ENCODE data around the gene ABCF2.

ABCF2 gene

DNA sequence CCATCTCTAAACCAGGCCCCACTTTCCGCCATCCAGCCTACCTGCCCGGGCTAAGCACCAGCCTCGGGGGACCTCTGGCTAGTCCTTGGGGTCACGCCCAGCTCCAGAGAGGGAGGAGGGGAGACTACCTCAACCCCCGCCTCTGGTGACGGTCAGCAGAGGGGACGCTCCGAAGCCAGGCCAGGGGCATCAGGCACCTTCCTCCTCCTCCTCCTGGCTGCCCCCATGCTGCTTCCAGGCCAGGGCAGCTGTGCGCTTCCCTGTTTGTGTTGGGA lies 25.5 kb upstream of the ABCF2 start:
- DNase-seq: no peak

DNA sequence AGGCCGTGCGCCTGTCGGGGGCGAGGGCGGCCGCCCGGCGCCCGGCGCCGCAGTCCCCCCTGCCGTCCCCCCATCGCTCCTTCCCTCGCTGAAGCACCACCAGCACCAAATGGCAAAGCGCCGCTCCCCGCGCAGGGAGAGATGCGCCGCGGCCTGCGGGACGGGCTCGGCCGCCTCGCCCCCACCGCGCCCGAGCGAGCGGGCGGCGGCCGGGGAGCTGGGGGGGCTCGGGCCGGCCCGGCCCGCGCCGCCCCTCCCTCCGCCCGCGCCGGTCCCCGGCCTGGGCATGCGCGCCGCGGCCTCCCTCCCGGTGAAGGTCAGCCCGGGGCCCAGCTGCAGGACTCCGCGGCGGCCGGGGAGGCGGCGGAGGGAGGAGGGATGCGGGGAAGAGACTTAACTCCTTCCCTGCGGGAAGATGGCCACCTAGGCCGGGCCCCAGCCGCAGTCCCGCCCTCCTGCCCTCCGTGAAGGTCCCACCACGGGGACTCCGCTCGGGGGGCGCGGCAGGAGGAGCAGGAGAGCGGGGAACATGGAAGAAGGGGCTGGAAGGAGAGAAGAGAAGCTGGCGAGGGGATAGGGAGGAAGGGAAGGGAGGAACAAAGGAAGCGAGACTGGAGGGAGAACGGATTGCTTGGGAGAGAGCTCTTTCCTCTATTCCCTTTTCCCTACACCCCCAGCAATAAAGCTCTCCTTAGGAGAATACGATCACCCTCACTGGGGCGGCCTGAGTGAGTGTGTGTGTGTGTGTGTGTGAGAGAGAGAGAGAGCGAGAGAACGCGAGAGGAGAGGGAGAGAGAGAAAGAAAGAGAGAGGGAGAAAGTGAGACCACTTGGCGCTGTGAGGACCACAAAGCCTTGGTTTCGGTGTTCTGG lies 24.9 kb upstream of the ABCF2 start:
- no peak for DNase-seq

DNA sequence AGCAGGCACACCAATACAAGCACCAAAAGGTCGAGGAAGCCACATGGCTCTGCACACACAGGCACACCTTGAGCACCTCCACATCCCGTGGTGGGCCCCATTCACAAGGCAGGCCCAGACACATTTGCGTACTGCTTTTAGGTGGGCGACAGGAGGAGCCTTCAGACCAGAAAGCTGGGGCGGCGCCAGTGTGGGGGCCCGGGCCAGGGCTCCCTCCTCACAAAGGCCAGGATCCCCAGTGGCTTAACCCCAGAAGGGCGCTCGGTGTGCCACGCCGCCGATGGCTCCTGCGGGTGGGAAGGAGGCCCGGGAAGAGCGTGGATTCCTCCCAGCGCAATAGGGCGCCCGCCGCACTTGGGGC lies 24.3 kb upstream of the ABCF2 start:
- no peak for DNase-seq

DNA sequence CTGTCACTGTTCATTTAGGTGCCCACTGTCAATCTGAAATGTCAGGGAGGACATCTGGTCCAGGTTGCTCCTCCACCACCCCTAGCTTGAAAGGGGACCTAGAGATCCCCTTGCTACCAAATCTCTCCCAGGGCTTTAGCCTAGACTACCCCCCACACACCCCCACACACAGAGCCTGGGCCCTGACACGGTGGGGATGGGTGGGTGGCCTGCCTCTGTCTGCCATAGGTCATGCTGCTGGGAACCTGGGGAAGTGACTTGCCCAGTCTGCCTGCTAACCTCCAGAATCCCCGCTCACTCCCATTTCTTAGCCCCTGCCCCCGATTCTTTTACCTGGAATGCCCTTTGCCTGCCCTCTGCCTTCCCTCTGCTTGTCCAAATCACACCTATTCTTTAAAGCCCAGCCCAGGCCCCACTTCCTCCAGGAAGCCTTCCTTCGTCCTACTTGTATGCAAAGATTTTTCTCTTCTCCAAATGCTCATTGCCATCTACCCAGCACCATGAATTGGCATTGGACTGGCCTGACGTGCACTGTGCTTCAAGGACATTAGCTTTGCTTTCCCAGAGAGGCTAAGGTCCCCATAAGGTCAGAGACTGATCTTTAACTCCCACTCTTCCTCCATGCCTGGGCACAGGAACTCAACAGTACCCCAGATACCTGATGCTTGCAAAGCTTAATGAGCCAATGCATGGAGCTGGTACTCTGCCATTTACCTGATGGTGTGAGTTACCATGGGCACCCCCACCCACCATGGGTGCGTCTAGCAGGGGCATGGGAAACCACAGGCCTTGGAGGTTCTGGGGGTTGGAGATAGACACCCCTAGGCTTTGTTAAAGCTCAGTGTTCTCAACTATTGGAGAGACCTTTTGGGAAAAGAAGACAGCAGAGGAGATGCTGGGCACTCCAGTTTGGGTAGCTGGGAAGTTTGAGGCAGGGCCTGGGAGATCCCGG lies 23.5 kb upstream of the ABCF2 start:
- no peak for DNase-seq

DNA sequence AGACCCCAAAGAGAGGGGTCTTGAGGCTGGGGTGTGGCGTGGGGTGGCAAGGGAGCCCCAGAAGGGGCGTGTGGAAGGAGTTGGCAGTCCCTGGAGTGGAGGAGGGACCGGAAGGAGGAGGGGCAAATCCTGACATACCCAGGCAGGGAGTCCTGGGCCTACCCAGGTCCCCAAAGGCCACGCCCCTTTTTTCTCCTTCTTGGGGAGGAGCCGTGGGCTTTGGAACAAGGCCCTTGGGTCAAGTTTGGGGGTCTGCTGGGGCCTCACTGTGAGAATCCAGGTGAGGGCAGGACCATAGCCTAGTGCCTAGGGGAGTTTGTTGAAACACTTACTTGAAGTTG lies 22.7 kb upstream of the ABCF2 start:
- DNase-seq: no peak

DNA sequence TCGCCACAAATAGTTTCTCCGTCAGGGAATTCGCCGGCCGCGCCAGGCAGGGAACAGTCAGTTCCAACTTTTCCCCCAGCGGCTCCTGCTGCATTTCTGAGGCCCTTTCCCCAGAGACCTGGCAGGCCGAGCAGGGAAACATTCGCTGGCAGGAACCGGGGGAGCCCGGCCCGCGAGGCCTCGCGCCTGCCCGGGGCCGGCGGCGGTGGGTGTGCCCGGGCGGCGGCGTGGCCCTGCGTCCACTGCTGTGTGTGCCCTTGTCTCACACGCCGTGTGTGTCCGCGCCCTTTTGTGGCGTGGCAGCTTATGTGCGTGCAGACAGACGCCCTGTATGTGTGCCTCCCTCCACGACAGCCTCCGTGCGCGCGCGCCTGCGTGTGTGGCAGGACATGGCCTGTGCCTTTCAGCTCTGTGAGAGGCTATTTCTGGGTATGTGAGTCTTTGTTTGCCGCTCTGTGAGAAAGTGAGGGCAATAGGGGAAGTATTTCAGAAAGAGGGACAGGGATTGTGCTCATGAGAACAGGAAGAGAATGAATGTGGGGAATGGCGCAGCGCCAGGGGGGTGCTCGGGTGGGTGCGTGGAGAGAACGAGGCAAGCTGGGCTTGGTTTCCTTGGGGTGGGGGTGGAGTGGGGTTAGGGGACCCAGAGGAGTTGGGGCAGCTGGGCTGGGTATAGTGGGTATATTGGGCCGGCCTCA lies 22.2 kb upstream of the ABCF2 start:
- DNase-seq: no peak

DNA sequence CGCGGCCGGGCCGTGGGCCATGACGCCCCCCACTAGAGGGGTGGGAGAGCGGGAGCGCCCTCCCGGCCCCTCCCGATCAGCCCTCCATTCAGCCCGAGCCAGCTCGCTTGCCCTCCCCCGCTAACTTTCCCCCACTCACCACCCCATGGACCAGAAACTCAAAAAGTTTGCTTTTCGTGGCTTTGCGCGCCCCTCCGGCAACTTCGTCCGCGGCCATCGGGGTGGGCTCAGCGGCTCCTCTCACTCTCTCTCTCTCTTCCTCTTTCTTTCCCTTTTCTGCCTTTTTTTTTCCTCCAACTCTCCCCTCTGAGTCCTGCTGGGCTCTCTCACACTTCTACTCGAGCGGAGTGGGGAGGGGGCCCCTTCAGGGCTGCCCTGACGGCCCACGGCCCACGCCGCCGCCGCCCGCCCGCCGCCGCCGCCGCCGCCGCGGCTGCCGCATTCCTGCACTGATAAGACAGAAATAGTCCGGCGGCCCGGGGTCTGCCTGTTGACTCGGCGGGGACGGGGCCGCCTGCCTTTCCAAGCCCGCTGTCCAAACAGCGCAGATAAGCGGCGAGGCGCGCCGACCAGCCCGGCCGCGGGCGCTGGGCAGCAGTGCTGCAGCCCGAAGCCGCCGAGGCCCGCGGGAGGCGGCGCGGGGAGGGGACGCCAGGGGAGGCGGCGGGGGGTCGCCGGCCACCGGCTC lies 21.5 kb upstream of the ABCF2 start, which contains the start of gene SMARCD3:
TSS of gene SMARCD3 (minus strand) at position 349 of the 688 bp plus-strand sequence. CDS start at position 217, 132 bp downstream.
- DNase-seq: no peak

DNA sequence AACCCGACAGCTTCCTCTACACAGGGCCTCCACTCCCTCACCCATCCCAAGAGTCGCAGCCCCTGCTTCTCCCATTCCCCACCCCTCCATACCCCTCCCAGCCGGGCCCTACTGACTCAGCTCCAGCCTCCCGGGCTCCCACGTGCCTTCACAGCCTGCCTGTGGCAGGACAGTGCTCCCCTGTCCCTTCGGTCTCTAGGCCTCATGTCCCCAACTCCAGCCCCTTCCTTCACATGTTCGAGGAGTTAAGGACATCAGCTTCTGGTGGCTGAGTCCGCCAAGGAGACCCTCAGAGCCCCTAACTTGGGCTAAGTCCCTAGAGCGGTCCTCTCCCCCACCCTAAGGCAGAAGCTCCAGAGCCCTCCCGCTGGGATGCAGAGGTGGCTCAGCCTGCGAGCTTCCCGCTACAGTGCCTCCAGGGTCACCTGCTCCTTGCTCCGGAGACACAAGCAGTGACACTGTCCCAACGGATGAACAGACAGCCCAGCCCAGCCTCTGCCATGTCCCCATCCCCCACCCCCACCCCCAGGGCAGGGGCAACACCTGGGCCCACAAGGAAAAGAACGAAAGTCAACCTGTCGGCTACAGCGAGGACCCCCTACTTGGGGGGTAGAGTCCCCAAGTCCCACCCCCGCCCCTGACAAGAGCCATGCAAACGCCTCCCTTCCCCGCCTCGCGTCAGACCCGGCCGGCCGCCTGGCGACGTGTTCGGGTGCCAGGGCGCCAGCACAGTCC lies 20.8 kb upstream of the ABCF2 start:
- DNase-seq: no peak

DNA sequence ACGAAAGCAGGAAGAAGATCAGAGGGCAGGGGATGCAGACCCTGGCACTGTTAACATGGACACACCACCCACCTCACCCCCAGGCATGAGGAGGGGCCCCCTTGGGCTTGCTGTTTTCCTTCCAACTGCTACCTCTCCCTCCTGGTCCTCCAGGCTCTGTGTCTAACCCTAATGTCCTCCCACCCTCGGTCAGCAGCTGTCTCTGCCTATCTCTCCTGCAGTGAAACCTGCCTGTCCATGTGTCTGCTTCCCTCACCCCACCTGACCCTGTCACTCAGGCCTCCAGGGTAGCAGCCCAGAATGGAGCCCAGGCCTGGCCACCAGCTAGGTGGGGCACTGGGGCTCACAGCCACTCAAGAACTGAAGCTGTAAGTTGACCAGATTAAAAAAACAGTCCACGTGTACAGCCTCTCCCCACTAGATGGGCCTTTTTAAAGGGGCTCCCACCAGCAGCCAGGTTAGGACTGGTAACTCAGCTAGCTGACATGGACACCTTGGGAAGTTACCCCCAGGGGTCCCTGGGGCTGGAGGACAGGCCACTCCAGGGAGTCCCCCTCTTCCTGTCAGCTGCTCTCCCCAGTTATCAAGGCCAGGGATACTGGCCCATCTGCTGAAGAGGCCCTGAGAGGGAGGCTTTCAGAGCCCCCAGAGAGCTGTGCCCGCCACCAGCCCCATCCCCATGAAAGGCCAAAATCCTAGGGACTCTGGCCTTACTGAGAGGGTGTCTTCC lies 20.0 kb upstream of the ABCF2 start:
- no peak for DNase-seq

DNA sequence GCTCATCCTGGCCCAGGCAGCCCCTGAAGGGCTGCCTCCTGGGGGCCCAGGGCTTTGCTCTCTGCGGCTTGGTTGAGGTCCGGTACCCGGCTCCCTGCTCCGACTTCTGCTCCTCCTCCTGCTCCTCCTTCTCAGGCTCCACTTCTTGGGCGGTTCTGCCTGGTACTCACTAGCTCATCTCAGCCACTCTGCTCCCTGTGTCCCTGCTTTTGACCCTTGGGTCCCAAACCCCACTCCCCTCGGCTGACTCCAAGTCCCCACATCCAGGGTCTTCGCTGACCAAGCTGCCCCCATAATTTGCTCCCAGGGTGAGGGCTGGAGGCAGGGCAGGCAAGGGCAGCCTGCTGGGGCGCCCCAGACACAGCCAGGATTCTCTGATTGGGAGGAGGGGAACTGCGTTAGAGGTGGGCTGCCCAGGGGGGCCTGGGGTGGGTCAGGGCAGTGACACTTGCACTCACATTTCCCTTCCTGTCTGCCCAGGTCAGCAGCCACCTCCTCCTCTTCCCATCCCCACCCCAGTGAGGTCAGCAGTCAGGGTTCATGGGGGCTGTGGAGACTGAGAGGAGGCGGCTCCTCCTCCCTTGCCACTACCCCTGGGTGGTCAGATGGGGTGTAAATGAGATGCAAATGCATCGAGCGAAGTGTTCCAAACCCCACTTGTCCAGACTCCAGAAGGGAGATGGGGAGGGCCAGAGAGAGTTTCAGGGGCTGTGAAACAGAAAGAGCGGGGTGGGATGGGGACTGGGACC lies 19.3 kb upstream of the ABCF2 start:
- DNase-seq: no peak

DNA sequence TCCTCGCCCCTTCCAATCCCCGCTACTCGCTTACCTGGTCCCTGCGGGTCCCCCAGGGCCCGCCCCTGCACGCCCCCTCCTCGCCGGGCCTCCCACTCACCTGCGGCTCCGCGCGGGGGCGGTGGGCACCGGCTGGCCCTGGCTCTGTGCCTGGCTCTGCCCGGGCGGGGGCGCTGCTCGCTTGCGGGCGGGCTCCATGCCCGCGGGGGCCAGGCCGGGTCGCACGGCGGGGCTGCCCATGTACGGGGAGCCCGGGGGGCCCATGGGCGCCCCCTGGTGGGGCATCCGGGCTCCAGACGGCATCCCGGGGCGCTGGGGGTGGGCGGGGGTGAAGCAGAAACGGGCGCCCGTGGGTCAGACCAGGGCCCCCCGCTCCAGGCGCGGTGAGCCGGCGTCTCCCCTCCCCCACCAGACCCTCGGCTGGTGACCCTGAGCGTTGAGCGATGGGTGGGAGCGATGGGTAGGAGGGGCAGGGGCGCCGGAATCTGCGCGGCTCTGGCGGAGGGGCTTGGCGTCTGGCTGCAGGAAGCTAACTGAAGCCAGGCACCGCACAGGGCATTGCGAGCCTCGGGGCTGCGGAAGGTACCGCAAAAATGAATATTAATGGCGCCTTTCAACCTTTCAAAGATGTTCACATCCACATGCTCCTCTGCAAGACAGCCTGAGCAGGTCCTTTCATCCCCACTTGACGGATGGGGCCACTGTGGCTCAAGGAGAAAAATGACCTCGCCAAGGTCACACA lies 18.5 kb upstream of the ABCF2 start:
- no peak for DNase-seq

DNA sequence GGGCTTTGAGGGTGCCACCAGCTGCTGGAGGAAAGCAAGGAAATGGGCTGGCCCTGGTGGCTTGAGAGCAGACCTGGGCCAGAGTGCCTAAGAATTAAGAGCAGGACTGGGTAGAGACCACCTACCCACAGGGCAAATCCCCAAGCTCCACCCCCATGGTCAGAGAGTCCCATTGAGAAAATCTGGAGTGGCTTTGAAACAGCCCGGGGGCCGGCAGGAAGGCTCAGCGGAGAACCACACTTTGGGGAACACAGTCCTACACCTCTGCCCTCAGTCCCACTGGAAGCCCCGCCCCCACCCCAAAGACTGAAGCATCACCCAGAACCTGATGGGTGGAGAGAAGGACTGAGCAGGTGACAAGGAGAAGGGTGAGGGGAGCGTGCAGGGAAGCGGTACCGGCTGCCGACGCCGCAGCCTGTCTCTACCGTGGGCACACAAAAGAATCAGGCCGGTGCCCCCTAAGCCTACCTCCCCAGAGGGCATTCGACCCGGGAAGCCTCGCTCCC lies 17.9 kb upstream of the ABCF2 start:
- no peak for DNase-seq

DNA sequence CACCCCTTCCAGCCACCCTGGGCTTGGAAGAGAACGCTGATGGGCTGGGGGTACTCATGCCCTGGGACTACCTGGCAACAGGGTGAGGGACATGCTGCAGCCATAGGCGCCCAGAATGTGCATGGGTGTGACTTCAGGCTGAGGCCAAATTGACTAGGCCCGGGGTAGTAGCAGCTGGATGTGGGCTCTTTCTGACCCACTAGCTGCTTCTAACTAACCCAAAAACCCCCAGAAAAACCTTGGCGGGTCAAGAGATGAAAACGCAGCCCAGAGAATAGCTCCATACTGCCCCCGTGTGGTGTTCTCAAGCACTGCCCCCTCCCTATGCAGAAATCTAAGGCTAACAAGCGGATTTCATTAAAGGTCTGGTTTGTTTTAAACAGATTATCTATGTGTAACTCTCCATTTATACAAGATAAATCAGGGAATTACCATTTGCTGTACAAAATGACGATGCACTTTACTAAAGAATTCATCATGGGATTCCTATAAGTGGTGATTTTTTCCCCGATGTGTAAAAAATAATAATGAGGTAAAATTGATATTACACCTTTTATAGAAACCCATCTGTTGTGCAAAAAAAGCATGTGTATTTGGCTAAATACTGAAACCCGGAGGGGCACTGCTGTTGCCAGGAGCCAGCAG lies 17.3 kb upstream of the ABCF2 start:
- no peak for DNase-seq

DNA sequence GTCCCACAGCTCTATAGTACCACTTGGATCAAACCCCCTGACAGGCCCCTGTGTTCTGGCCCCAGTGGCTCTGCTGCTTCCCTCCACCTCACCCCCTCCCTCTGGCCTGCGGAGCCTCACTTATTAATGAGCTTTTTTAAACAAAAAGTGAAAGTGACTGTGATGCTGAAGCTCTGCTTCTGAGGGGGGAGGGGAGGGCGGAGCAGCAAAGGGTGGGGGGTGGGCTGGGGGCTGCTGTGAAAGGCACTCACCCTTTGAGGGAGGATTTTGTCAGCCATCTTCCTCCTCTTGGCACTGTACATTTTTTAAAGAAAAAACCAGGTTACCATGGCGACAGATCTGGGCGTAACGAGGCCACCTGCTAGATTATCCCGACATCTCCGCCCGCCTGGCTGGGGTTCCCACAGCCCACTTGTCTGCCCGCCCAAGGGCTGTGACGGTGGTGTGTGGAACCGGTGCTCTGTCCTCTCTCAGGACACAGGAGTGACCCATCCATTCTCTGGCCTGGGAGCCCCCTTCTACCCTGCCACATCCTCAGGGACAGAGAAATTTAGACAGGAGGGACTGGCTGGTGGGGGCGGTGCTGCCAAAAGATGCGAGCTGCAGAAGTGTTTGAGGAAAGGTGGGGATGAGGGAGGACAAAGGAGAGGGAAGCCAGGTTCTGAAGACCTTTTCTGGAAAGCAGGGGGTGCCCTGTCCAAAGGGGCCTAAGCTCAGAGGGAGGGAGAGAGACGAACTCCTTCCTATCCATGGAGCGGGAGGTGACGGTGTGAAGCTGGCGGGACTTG lies 16.6 kb upstream of the ABCF2 start:
- DNase-seq: no peak

DNA sequence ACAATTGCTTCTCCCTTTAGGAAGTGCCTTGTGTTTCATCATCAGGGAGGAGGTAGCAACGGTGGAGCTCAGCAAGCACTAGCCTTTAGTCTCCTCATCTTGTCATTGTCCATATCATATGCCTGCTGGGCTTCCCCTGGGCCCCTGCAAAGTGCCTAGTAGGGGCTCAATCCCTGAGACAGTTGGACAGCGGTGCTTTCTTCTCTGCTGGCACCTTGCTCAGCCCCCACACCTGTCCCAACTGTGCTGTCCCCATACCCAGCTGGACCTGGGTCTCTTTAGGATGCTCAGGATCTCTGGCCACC lies 16.0 kb upstream of the ABCF2 start:
- no peak for DNase-seq

DNA sequence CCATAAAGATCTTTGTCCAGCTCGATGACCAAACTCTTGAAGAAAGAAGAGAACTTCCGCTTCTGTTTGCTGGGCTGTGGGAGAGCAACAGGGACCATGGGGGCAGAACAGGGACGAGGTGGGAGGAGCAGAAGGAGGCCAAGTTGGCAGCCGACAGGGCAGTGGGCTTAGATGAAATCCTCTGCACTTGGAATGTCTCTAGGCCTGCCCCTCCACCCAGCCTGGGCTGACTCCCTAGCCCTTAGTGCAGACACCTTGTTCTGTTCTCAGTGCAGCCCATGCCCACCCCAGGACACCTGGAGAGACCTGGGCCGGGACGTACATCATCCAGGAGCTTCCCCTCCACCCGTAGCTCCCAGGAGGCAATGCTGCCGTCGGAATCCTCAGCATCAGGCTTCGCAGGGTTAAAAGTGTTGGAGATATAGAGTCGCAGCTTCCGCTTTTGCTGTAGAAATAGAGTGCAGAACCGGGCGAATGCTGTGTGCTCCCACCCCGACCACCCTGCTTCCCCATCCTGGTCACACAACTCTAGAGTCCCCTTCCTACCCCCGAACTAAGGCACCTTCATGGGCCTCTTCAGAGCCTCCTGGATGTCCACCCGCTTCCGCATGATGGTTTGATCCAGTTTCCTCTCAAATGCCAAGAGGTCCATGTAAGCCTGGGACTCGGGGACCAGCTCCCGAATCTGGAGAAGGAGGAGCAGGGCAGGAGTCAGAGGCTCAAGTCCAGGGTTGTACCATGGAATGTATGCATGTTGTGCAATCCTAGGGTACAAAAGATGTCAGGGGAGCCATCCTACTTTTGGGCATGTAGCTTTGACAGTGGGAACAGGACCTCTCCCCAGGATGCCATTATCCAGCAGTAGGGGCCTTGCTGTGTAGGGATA lies 15.4 kb upstream of the ABCF2 start:
- no peak for DNase-seq

DNA sequence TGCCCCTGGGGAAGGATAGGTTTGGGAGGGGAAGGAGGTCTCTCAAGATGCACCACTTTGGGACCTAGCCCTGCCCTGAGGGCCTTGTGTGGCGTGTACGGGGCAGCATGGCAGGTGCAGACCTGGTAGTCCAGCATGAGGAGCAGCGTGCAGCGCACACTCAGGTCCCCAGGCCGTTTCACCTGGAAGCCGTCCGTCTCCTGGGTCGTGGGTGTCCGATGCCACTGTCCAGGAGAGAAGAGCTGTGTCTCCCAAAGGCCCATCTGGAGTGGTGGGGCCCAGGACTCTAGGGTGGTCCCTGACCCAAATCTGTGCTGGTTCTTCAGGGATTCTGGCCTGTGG lies 14.7 kb upstream of the ABCF2 start:
- no peak for DNase-seq

Measured in NCI-H1436 treated with DMSO at 0.1 percent for 48 hours (cell line).